Measurements from ENCODE around the gene GUCA2B. TPM values are rescaled to one million over a fixed set of nuclear protein-coding genes. Genes with fewer than 3 reads are reported as not detected.

Gene GUCA2B
- total and polyA plus RNA-seq, 2 of the 4 experiments (the other 2 are of a cell fraction) = not detected

DNA sequence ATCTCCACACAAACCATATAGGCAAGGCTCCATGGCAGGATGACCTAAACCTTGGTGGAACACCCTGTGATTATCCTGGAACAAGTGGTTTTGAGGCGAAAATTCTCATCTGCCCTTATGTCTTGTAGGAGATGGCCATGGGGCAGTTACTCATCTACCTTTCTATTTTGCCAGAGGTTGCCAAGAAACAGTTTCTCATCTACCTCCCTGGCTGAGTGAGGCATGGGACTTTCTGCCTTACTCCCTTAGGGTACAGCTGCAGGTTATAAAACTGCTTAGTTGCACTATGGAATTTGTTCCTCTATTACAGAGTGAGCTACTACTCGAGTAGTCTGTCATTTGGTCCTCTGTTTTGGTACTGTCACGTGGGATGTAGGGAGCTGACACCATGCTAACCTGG lies 42.6 kb downstream of the GUCA2B start:
- Histone ChIP-seq H3K36me3 (ENCODE audit: control insufficient read depth, insufficient read depth, low read length) (peaks cover 15% of the 10 kb centered on the region), H2AK5ac (ENCODE audit: low read depth, low read length) (no peak overlapping the region), H3K9me1 (ENCODE audit: insufficient read depth, low read length) (peaks cover 6% of the 10 kb centered on the region; the same call in 1 of the 2 replicates), H3K27ac (ENCODE audit: insufficient read depth, low read length) (no peak overlapping the region), H3K4me1 (ENCODE audit: control insufficient read depth, insufficient read depth, low read length) (no peaks in the 10 kb centered on the region), H3K9me3 (ENCODE audit: control insufficient read depth, insufficient read depth, low read length) (no peaks in the 10 kb centered on the region), H3K4me2 (ENCODE audit: low read depth, low read length) (no peak overlapping the region), H4K91ac (ENCODE audit: insufficient read depth, low read depth, low read length) (no peak overlapping the region), H4K8ac (ENCODE audit: low read depth in 2 of 2, low read length in 2 of 2) (no peak overlapping the region), H3K23ac (ENCODE audit: low read depth, low read length) (no peak overlapping the region), H2BK120ac (ENCODE audit: low read depth, low read length) (no peak overlapping the region), H2AK9ac (replicated peaks; ENCODE audit: low read depth, low read length, poor library complexity) (no peak overlapping the region), H3K4ac (ENCODE audit: low read depth, low read length) (no peak overlapping the region), H2BK5ac (ENCODE audit: low read depth, low read length, poor library complexity, severe bottlenecking) (no peak overlapping the region), H3K4me3 (ENCODE audit: insufficient read depth, low read depth, low read length) (no peak overlapping the region), H2BK15ac (ENCODE audit: low read depth, low read length) (no peak overlapping the region), H2AFZ (replicated peaks; ENCODE audit: low read length, poor library complexity) (no peak overlapping the region), H2BK20ac (ENCODE audit: low read depth, low read length) (no peak overlapping the region), H3K9ac (ENCODE audit: low read depth, low read length) (no peak overlapping the region), H3K14ac (replicated peaks; ENCODE audit: low read depth, low read length) (no peak overlapping the region), H4K5ac (ENCODE audit: low read depth, low read length) (no peak overlapping the region), H3K27me3 (ENCODE audit: control insufficient read depth, insufficient read depth, low read length) (no peaks in the 10 kb centered on the region), H4K20me1 (ENCODE audit: insufficient read depth, low read length) (no peaks in the 10 kb centered on the region; the same call in 1 of the 2 replicates), H3K56ac (ENCODE audit: extremely low read depth, insufficient read depth, low read length) (no peak overlapping the region), H3K18ac (ENCODE audit: low read depth, low read length) (no peak overlapping the region), H3K79me1 (ENCODE audit: low read depth in 1 of 2, low read length in 2 of 2) (peaks cover 7 to 26% of the 10 kb centered on the region in 2 experiments; a peak in 3 of 4 replicates)
- dilution Hi-C loops (cut with HindIII; ENCODE audit: low sequenced_read_pairs, unreplicated experiment) = no loop called here
- TF ChIP-seq SMC3 (IDR thresholded peaks at IDR 0.05; ENCODE audit: low read depth, low read length) = no peak
- no peak for TF ChIP-seq RFX5 (IDR thresholded peaks at IDR 0.05; ENCODE audit: low read depth, low read length)
- TF ChIP-seq MAFK (IDR thresholded peaks at IDR 0.05; ENCODE audit: low read depth, low read length) = no peak
- no peak for TF ChIP-seq MXI1 (IDR thresholded peaks at IDR 0.05; ENCODE audit: borderline replicate concordance, low read depth, low read length)
- no peak for TF ChIP-seq CEBPB (IDR thresholded peaks at IDR 0.05; ENCODE audit: low read depth, low read length)
- TF ChIP-seq, protein P1, sequence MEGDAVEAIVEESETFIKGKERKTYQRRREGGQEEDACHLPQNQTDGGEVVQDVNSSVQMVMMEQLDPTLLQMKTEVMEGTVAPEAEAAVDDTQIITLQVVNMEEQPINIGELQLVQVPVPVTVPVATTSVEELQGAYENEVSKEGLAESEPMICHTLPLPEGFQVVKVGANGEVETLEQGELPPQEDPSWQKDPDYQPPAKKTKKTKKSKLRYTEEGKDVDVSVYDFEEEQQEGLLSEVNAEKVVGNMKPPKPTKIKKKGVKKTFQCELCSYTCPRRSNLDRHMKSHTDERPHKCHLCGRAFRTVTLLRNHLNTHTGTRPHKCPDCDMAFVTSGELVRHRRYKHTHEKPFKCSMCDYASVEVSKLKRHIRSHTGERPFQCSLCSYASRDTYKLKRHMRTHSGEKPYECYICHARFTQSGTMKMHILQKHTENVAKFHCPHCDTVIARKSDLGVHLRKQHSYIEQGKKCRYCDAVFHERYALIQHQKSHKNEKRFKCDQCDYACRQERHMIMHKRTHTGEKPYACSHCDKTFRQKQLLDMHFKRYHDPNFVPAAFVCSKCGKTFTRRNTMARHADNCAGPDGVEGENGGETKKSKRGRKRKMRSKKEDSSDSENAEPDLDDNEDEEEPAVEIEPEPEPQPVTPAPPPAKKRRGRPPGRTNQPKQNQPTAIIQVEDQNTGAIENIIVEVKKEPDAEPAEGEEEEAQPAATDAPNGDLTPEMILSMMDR (conservative IDR thresholded peaks at IDR 0.05; ENCODE audit: low read depth, low read length) = no peak
- no peak for TF ChIP-seq POLR2A (IDR thresholded peaks at IDR 0.05; ENCODE audit: low read depth, low read length)
- TF ChIP-seq, protein P2, sequence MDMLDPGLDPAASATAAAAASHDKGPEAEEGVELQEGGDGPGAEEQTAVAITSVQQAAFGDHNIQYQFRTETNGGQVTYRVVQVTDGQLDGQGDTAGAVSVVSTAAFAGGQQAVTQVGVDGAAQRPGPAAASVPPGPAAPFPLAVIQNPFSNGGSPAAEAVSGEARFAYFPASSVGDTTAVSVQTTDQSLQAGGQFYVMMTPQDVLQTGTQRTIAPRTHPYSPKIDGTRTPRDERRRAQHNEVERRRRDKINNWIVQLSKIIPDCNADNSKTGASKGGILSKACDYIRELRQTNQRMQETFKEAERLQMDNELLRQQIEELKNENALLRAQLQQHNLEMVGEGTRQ (IDR thresholded peaks at IDR 0.05; ENCODE audit: low read depth, low read length) = no peak
- TF ChIP-seq RCOR1 (IDR thresholded peaks at IDR 0.05; ENCODE audit: insufficient replicate concordance, low read length) = no peak
- TF ChIP-seq FOS (IDR thresholded peaks at IDR 0.05; ENCODE audit: low read depth, low read length) = no peak
- TF ChIP-seq CHD1 (IDR thresholded peaks at IDR 0.05; ENCODE audit: low read depth, low read length) = no peak
- TF ChIP-seq NFE2L2 (IDR thresholded peaks at IDR 0.05; ENCODE audit: low read depth, low read length) = no peak
- POLR2A ChIA-PET (ENCODE audit: unreplicated experiment) = no interaction called here
- CTCF ChIA-PET = no interaction called here
- in situ Hi-C loops (cut with MboI; ENCODE audit: low sequenced_read_pairs) = no loop called here
- no CpG with 5 or more reads among the region's 3 CpGs for WGBS, 2 experiments (ENCODE audit: extremely low coverage in 2 of 2, insufficient read length in 1 of 2)
- ATAC-seq (ENCODE audit: low read depth) = no peak
- DNase-seq = no peak
- no TSS peak for BruUV-seq (replicated peaks)
- intact Hi-C loops (cut with micrococcal nuclease) = no loop called here

All from IMR-90 (cell line).